CD4-positive, alpha-beta T cell treated with Interleukin-12 subunit alpha and Interleukin-12 subunit beta, for 1 hour (primary cell): ENCODE results near the gene KLHDC7B.
A peak's percentile ranks its signal among the peaks of the same experiment; 100 is the strongest.
"Not testable (repeated sequence)": the region's sequence is repeated elsewhere in the genome, so short reads cannot be mapped to it uniquely, and the experiment has no call there.

ENCODE experiments used
- DNase-seq: peaks from one replicate; pipeline ENCODE4 v3.0.0-alpha.2; 2020

The KLHDC7B gene

DNA sequence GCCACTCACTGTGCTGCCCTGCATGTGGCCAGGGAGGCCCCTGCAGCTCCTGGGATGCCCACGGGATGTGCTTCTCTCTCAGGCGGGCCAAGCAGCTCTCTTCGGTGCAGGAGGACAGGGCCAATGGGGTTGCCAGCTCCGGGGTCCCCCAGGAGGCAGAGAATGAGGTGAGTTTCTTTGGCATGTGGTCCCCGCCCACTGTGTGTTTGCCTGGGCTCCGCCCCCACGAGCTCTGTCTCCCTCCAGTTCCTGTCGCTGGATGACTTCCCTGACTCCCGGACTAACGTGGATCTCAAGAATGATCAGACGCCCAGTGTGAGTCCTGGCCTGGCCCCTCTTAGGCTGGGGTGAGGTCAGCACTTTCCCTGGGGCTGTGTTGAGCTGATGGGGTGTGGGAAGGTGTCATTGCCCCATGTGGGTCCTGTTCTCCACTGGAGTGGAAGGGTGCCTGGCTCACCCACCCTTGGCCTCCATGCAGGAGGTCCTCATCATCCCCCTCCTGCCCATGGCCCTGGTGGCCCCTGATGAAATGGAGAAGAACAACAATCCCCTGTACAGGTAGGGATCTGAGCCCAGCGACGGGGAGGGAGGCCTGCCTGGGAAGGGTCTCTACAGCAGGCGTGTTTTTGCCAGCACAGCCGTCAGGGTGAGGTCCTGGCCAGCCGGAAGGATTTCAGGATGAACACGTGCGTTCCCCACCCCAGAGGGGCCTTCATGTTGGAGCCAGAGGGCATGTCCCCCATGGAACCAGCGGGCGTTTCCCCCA lies 28.0 kb upstream of the KLHDC7B start:
- DNase-seq: no peak

DNA sequence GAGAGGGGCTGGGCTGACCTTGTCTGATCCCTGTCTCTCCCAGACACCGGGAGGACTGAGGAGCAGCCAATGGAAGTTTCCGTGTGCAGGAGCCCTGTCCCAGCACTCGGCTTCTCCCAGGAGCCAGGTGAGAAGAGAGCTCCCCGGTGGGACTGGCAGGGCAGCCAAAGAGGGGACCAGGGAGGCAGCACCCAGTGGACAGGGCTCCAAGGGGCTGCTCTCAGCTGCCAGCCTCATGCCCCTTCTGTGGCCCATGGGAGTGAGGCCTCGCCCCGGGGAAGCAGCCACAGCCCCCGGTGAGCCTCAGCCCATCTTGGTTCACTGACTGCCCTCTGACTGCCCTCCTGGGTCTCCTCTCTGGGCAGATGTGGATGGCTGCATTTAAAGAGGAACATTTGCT lies 27.1 kb upstream of the KLHDC7B start:
- no peak for DNase-seq

DNA sequence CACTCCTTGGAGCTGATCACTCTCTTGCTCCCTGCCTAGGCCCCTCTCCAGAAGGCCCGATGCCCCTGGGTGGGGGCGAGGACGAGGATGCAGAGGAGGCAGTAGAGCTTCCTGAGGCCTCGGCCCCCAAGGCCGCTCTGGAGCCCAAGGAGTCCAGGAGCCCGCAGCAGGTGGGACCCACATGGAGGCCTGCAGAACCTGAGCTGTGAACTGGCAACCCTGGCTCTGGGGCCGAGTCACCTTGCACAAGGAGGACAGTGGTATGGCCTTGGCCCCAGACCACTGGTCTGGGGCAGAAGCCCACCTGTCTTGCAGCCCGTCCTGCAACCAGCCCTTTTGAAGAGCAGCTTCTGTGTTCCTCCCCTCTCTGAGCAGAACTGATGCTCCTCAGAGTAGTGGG lies 26.5 kb upstream of the KLHDC7B start:
- no peak for DNase-seq

DNA sequence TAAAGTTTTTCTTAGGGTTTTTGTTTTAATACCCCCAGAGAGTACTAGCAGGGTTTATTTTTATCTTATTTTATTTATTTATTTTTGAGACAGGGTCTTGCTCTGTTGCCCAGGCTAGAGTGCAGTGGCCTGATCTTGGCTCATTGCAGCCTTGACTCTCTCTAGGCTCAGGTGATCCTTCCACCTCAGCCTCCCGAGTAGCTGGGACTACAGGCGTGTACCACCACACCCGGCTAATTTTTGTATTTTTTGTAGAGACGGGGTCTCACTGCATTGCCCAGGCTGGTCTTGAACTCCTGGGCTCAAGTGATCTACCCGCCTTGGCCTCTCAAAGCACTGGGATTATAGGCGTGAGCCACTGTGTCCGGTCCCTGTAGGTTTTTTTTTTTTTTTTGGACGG lies 25.5 kb upstream of the KLHDC7B start:
- DNase-seq: not testable (repeated sequence)

DNA sequence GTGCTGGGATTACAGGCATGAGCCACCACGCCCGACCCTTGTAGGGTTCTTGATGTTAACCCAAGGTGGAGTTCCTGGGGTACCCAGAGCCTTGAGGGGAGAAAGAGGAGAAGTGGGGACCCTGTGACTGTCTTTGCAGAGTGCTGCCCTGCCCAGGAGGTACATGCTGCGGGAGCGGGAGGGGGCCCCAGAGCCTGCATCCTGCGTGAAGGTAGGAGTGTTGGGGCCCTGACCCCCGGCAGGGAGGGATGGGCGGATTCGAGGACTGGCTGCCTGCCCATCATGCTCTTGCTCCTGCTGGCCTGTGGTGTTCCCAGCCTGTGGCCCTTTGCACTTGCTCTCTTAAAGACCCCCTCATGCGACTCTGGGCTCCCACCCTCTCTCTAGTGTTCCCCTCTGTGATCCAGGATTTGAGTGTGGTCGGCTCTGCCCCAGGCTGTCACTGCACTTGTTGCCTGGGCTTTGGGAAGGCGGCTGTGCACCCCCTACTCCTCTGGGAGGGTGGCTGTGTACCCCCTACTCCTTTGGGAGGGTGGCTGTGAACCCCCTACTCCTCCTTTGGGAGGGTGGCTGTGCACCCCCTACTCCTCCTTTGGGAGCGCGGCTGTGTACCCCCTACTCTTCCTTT lies 24.8 kb upstream of the KLHDC7B start:
- DNase-seq: no peak

DNA sequence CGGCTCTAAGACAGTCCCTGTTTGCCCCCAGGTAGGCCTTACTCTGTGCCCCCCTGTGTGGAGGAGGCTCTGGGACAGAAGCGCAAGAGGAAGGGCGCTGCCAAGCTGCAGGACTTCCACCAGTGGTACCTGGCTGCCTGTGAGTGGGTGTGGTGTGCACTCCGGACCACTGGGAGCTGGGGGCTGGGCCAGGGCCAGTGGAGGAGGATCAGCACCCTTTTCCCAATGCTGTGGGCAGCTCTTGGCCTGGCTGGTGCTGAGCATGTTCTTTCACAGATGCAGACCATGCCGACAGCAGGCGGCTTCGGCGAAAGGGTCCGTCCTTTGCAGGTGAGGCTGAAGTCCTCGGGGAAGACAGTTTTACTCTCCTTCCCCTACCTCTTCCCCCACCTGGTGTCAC lies 24.0 kb upstream of the KLHDC7B start:
- DNase-seq: no peak

DNA sequence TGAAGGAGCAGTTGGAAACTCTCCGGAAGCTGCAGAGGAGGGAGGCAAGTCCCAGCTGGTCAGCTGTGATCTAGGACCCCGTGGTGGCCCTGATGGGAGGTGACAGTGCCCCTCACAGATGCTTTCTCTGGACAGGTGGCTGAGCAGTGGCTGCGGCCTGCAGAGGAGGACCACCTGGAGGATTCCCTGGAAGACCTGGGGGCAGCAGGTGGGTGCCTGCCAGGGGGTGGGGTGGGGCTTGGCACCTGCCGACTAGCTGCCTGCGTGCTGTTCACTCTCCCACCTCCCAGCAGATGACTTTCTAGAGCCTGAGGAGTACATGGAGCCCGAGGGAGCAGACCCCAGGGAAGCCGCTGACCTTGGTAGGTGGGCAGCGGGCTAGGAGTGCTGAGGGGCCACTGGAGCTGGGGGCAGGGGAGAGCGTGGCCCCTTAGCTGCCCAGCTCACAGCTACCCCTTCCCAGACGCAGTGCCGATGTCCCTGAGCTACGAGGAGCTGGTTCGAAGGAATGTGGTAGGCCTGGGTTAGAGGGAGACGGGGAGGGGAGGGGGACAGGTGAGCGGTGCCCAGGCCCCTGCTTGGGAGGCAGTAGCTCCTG lies 23.4 kb upstream of the KLHDC7B start:
- no peak for DNase-seq

DNA sequence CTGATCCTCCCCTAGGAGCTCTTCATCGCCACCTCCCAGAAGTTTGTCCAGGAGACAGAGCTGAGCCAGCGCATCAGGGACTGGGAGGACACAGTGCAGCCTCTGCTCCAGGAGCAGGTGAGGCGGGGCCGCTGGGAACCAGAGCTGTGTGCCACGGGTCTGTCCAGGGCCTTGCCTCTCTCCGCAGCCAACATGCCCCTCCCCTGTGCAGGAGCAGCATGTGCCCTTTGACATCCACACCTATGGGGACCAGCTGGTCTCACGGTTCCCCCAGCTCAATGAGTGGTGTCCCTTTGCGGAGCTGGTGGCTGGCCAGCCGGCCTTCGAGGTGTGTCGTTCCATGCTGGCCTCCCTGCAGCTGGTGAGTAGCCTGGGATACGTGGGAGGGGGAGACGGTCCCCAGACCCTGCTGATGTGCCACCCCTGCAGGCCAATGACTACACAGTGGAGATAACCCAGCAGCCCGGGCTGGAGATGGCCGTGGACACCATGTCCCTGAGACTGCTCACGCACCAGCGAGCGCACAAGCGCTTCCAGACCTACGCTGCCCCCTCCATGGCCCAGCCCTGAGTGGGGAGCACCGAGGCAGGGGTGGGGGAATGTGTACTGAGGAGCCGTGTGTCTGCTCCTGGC lies 22.8 kb upstream of the KLHDC7B start:
- no peak for DNase-seq

DNA sequence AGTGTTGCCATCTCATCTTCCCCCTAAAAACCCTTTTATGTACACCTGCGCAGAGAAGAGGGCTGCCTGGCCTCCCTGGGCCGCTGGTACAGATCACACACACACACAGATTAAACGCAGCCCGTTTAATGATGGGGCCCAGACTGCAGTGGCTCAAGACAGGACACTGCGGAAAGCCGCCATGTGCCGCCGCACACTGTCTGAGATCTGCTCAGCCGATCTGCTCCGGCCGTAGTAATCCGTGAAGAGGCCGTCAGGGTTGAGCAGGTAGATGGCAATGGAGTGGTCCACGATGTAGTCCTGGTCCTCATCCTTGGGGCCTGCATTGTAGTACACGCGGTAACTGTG lies 22.3 kb upstream of the KLHDC7B start:
- DNase-seq: no peak

DNA sequence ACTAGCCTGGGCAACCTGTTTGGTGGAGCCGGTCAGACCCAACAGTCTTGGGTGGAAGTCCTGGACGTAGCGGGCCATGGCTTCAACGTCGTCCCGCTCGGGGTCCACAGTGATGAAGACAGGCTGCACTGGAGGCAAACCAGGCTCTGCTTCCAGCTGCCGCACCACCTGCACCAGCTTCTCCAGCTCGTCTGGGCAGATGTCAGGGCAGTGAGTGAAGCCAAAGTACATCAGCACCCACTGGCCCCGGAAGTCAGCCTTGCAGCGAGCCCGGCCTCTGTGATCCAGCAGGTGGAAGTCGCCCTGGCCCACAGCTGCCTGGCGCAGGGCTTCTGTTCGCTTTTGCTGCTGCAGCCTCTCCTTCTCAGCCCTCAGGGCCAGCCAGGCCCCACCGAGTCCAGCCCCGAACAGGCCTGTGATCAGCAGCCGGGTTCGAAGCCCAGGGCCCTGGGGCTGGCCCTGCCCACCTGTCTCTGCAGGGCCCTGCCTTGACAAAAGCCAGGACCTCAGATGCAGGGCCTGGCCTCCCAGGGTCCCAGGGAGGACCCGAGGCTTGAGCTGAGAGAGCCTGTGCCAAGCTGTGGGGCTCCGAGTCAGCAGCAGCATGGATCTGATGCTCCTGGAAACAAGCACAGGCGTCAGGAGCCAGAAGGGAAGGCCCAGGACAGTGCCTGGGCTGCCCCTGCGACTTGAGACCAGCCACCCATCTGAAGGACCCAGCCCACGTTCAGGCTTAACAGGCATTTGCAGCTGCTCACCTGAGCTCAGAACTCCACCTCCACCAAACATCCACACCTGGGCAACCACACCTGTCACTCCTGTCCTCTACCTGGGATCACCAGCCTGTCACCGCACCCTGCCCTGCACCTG lies 21.7 kb upstream of the KLHDC7B start:
- DNase-seq: no peak

DNA sequence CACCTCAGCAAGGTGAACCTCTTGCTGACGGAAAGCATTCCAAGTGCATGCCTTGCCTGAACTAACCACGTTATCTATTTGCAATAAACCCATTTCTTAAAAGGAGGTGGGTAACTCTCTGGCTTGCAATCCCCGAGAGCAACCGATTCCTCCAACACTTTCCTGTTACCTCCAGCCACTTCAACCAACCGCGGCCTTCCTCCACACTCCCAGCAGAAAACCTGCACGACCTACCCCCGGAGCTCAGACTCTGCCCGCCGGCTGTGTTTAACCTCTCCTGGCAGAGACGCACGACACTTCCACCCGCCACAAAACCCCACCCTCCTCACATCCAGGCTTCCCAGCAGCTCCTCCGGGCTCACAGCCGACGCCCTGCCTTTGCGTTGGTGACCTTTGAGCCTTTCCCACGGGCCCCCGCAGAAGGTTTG lies 21.0 kb upstream of the KLHDC7B start:
- DNase-seq: no peak

DNA sequence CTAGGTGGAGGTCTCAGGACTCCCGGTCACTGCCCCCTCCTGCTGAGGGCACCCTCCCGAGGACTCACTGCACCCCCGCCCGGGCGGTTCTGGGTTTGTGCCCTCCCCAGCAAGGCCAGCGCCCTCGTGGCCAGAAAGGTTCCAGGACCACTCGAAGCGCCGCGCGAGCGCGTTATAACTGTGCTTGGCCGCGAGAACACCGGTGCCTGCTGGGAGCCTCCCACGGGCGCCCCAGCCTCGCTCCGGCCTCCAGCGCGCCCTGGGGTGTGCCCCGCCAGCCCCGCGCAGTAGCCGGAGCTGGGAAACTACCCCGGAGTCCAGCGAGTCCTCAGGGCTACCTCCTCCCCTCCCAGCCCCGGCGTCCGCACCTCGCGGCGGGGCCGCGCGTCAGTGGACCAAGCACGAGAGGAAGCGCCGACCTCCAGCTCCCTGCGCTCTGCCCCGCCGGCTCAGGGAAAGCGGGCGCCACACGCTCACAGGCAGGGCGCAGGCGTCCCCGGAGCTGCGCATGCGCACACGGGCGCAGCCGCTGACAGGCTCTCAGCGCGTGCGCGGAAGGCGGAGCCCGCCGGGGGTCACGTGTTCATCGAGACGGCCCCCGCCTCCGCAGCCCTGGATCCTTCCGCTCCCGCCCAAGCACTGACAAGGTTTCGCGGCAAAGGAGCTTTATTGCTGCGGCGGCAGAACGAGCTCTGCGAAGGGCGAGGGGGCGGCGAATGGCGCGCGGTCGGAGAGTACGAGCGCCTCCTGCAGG lies 20.4 kb upstream of the KLHDC7B start, which contains the start of gene SCO2:
Gene SCO2 (minus strand): TSS at position 495 of the 754 bp plus-strand sequence. CDS start 1,187 bp downstream, outside the sequence.
- DNase-seq: peak; percentile 98

DNA sequence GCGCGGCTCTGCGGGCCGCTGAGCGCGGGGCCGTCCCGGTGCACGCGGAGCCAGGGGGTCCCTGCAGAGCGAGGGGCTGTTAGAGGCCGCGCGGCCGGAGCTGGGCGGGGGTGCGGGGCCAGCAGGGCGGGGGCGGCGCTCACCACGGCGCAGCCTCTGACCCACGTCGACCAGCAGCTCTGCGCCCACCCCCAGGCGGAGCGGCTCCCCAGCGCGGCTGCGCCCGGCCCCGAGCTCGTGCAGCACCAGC lies 19.9 kb upstream of the KLHDC7B start:
- no peak for DNase-seq

DNA sequence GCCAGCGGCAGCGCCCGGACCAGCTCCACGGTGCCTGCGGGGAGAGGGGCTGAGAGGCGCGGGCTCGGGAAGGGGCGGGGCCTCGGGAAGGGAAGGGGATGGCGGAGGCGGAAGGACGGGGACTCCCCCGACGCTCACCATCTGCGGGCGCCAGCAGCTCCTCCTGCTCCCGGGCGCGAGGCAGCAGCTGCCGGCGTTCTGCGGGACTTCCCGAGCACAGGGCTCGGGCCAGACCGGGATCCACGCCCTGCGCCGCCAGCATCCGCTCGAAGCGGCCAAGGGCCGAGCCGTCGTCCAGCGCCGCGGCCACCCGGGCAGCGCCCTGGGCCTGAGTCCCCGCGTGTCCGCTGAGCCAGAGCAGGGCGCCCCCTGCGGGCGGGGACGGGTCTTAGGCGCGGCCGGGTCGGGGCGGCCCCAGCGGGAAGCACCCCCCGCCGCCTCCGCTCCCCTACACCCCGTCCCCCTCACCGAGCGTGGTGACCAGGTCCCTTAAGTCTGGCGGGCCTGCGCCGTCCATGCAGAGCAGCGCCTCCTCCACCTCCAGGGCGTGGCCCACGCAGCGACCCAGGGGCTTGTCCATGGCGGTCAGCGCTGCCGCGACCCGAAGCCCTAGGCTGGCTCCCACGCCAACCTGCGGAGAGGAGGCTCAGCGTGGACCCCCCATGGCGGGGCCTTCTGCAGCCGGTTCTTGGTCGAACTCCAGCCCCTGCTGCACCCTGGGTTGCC lies 19.4 kb upstream of the KLHDC7B start:
- peak; percentile 88 for DNase-seq

DNA sequence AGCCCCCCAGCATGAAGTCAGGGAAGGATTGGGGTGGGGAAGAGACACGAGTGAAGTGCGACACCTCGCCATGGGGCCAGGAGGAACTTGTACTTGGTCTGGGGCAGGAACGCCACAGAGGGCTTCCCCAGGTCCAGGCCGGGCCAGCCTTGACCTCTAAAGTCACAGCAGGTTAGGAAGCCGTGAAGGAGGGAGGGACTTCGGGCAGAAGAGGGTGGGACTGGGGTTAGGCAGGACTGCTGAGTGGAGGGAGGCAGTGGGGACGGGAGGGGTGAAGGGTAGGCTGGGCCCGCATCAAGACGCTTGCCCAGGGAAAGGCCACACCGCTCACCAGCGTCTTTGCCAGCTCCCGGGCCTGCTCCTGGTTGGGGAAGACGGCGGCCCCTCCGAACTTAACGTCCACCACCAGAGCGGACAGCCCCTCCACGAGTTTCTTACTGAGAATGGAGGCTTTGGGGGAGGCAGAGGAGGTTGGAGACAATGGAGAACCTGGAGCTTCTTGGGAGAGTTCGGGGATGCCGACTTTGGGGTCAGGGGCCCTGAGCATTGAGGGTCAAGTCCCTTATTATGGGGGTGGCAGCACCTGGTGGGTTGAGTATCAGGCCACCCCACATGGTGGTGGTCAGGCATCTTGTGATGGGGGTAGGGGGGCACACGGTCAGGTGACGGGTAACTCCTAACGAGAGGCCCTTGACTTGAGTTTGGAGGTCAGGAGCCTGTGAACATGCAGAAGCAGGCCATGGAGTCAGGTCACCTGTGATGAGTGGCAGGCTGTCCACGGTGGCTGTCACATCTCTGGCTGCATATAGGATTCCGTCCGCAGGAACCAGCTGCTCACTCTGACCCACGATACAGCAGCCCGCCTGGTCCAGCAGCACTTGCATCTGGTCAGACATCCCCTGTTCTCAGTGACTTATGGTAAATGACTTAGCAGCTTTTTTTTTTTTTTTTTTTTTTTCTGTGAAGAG lies 18.6 kb upstream of the KLHDC7B start:
- peak; percentile 59 for DNase-seq

DNA sequence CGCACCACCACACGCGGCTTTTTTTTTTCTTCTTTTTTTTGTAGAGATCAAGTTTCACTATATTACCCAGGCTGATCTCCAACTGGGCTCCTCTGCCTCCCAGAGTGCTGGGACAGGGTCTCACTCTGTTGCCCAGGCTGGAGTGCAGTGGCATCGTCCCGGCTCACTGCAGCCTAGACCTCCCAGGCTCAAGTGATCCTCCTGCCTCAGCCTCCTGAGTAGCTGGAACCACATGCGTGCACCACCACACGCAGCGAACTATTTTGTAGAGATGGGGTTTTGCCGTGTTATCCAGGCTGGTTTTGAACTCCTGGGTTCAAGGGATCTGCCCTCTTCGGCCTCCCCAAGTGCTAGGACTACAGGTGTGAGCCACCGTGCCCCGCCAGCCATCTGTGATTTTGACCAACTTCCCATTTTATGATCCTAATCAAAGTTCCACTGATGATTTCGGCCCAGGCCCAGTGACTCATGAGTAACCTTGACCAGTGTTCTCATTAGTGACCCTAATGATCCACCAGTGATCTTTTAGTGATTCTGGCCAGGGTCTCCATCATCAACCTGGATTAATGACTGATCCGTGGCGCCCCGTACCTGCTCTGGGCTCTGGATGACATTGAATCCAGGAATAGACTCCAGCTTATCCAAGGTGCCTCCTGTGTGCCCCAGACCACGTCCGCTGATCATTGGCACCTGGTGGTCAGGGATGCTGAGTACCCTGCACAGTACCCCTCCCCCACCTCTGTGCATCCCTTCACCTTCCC lies 17.6 kb upstream of the KLHDC7B start:
- DNase-seq: no peak

DNA sequence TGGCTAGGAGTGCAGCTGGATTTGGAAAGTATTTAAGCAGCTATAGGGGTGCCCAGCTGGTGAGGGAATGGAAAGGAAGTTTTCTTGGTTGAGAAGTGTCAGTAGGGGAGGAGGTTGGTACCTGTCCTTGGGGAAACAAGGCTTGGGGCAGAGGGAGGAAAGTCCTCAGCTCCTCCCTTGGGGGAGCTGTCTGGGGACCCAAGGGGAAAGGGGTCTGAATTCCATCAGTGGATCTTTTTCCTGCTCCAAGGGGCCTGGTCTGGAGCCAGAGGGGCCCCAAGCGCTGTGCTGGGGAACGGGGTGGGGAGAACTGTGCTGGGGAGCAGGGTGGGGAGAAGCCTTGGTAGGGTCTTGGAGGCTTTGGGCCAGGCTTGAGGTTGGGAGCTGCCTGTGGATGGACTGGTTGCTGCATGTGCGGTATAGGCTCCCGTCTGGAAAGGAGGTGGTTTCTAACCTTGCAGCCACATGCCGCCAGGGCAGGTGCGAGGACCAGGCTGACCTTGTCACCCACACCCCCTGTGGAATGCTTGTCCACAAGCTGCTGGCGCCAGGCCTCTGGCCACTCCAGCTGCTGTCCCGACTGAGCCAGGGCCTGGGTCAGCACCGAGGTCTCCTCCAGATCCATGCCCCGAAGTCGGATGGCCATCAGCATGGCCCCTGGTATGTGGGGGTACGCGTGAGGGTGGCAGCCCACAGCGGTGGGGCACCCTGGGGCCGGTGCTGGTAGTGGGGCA lies 16.9 kb upstream of the KLHDC7B start:
- DNase-seq: no peak

DNA sequence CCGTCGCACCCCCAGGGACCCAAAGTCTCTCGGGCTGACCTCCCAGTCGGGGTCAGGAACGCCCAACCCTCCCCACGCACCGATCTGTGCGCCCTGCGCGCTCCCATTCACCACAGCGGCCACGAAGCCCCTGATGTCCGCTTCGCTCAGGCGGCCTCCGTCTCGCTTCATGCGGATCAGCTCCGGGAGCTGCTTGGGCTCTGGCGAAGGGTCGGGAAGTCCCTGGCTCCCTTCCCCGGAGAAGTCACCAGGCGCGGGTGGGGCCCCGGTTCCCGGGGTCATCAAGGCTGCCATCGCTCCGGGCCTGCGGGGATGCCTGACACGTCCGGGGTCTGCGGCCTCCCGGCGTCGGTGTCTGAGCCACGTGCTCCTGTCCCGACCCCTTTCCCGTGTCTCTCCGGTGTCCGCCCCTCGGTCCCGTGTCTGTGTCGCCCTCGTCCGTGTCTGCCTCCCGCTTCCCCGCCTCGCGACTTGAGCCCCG lies 16.2 kb upstream of the KLHDC7B start:
- DNase-seq: no peak
